ENCODE results near the gene TICRR.
"Not testable (repeated sequence)": the region's sequence is repeated elsewhere in the genome, so short reads cannot be mapped to it uniquely, and the experiment has no call there.

TICRR gene, protein sequence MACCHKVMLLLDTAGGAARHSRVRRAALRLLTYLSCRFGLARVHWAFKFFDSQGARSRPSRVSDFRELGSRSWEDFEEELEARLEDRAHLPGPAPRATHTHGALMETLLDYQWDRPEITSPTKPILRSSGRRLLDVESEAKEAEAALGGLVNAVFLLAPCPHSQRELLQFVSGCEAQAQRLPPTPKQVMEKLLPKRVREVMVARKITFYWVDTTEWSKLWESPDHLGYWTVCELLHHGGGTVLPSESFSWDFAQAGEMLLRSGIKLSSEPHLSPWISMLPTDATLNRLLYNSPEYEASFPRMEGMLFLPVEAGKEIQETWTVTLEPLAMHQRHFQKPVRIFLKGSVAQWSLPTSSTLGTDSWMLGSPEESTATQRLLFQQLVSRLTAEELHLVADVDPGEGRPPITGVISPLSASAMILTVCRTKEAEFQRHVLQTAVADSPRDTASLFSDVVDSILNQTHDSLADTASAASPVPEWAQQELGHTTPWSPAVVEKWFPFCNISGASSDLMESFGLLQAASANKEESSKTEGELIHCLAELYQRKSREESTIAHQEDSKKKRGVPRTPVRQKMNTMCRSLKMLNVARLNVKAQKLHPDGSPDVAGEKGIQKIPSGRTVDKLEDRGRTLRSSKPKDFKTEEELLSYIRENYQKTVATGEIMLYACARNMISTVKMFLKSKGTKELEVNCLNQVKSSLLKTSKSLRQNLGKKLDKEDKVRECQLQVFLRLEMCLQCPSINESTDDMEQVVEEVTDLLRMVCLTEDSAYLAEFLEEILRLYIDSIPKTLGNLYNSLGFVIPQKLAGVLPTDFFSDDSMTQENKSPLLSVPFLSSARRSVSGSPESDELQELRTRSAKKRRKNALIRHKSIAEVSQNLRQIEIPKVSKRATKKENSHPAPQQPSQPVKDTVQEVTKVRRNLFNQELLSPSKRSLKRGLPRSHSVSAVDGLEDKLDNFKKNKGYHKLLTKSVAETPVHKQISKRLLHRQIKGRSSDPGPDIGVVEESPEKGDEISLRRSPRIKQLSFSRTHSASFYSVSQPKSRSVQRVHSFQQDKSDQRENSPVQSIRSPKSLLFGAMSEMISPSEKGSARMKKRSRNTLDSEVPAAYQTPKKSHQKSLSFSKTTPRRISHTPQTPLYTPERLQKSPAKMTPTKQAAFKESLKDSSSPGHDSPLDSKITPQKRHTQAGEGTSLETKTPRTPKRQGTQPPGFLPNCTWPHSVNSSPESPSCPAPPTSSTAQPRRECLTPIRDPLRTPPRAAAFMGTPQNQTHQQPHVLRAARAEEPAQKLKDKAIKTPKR (N-terminal part only)

DNA sequence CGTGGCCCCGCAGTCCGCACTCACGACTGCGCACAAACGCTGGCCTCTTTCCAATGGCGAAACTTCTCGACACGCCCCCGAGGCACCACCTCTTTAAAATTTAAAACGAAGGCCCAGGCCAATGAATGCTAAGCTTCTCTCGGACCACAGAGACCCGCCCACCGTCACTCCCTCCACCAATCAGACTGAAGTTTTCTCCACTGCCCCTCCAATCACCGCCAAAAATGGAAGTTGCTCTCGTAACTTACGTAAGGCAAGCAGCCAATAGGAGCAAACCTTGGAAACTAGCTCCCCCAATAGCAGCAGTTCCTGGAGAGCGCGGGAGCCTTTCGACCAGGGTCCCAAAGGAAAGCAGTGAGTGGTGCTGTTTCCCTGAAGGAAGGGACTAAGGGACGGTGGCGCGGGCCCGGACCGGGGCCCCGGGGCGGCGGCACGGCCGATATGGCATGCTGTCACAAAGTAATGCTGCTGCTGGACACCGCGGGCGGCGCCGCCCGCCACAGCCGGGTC, at the start of gene TICRR:
TICRR (plus strand) TSS at position 324 of the 510 bp plus-strand sequence; CDS start at position 442, 118 bp downstream.
- peak; percentile 97 to 98 for DNase-seq

DNA sequence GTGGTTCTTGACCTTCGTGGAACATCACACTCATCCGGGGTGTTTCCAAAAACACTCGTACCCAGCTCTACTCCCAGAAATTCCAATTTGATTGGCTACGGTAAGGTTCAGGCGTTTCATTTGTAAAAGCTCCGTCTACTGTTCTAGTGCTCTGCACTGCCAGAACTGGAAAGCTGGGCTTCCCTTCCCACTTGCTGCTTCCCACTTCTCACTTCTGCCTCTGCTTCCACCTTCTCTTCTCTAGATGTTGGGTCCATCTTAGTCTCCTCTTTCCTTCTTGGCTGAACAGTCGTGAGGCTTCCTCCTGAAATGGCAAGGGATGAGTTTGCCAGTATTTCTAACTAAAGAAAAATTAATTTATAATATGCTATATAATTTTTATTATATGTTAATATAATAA, 49.1 kb upstream of the TICRR start:
- no peak for DNase-seq

DNA sequence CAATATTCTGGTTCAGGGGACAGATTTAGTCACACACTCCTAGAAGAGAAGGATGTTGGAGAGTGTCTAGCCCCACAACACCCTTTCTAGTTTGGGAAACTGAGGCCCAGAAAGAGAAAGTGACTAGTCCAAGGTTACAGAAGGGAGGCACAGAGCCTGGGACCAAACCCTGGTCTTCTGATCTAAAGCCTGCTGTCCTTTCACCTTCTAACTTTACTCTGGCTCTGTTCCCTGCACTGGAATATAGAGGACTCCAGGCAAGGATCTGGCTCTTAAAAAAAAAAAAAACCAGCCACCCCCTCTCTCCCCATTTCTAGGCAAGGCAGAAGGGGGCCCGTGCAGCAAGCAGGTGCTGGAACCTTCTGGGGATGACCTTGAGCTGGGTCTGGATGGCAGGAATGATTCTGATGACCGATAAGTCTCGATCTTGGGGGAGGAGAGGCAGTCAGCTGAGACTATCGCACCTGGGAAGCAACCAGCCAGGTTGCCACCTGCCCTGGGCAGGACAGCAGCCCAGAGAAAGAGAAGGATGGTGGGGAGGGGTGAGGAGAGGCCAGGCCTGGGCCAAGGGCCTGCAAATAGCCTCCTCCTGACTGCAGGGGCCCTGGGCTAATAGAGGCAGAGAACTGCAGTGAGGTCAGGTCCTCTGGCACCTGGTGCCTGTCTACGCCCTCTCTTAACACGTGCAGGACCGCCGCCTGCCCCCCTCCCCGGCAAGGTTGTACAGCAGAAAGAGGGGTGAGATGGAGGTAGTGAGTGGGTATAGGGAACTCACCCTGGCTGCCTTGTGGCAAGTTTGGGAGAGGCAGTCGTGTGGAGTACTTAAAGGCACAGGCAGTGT, 48.4 kb upstream of the TICRR start:
- no peak for DNase-seq

DNA sequence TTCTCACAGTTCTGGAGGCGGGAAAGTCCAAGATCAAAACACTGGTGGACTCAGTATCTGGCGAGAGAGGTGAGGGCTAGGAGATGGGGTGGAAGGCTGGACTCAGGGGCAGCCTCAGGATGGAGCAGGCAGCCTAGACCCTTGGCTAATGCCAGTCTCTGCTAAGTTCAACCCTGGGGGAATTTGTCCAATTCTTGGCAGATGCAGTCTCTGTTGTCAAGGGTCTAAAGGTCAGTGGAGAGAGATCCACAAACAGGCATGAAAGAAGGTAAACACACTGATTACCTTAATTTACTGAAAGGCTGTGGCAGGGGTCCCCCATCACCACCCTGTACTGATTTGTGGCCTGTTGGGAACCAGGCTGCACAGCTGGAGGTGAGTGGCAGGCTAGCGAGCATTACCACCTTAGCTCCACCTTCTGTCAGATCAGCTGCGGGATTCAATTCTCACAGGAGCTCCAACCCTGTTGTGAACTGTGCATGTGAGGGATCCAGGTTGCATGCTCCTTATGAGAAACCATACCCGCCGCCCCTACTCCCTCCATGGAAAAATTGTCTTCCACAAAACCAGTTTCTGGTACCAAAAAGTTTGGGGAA, 46.4 kb upstream of the TICRR start:
- no peak for DNase-seq

DNA sequence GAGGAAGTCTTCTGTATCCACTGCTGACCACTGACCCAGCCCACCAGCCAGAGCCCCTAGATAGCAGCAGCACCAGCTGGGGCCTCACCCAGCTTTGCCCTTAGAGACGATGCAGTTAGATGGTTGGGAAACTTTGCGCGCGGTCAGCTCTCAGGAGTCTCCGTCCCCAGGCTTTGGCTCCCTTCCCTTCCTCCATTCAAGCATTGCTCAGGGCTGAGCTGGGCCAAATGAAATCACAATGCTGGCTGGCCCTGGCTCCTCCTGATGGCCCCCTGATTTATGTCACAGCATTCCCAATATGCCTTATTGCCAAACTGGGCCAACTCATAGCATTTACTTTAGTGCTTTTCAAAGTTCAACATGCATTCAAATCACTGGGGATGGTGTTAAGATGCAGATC, 44.3 kb upstream of the TICRR start:
- DNase-seq: no peak

DNA sequence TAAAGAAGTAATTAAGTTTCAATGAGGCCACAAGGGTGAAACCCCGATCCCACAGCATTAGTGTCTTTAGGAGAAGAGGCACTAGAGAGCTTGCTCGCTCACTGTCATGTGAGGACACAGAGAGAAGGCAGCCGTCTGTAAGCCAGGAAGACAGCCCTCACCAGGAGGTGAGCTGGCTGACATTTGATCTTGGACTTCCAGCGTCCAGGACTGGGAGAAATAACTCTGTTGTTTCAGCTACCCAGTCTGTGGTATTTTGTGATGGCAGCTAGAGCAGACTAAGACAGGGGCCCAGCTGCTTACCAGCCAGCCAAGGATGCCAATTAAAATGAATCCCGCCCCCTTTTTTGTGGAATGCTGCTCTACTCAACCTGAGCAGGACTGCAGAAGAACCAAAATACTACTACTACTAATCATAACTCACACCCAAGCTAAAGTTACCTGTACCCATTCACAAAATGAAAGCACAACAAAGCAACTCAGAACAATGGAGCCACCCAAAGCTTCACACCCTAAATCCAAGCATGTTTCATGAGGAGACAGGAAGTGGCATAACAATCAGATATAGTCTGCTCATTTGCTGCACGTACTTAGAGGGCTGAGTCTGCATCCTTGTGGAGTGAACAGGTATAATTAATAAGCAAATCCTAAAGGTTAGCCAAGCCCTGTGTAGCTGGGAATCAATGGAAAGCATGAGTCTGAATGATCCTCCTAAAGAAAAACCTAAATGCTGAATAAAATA, 43.3 kb upstream of the TICRR start:
- DNase-seq: no peak

DNA sequence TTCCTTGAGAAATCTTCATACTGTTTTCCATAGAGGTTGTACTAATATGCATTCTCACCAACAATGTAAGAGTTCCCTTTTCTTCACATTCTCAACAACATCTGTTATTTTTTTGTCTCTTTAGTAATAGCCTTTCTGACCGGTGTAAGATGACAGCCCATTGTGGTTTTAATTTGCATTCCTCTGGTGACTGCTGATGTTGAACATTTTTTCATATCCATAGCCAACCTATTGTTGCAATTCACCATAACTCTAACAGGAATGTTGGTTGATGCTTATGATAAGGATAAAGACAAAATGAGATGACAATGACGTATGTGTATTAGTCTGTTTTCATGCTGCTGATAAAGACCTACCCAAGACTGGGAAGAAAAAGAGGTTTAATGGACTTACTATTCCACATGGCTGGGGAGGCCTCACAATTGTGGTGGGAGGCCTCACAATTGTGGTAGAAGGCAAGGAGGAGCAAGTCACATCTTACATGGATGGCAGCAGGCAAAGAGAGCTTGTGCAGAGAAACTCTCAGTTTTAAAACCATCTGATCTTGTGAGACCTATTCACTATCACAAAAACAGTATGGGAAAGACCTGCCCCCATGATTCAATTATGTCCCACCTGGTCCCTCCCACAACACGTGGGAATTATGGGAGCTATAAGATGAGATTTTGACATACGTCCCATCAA, 41.3 kb upstream of the TICRR start:
- no peak for DNase-seq

DNA sequence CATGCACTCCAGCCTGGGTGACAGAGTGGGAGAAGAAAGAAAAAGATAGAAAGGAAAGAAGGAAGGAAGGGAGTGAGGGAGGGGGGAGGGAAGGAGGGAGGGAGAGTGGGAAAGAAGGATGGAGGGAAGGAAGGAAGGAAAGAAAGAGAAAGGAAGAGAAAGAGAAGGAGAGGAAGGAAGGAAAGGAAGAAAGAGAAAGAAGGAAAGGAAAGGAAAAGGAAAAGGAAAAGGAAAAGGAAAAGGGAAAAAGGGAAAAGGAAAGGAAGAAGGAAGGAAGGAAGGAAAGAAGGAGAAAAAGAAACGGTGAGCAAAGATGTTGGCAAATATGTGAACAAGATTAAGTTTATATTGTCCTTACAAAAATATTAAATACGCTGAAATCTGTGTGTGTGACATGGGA, 36.2 kb upstream of the TICRR start:
- no peak for DNase-seq

DNA sequence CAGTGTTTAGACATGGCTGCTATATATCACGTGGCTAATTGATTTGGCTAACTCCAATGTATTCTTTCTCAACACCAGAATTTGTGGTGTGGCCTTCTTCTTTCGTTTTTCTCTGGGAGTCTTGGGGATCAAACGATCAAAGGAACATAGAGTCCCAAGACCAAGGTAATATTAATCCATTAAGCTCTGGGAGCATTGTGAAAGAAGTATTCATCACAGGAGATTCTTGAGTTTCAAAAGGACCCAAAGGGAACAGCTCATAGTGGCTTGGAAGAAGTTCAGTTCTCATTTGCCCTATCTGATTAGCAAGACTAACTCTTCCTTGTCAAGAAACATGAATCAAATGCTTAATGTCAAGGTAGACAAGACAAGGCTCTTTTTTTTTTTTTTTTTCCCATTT, 32.9 kb upstream of the TICRR start:
- no peak for DNase-seq

DNA sequence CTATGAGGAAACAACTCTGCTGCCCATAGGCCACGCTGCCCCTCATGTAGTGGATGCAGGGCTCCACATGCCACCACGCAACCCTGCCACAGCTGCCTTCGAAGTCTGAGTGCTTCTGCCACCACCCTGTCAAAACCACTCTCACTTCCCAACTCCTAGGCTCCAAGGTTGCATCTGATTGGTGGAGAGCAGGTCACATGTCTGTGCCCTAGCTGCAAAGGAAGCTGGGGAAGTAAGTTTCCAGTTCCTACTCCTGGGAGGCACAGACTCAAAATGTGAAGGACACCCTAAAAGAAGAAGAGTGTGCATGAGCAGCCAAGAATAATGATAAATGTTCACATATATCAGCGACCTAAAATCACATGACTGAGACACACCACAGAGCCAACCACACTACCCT, 31.9 kb upstream of the TICRR start:
- DNase-seq: no peak

DNA sequence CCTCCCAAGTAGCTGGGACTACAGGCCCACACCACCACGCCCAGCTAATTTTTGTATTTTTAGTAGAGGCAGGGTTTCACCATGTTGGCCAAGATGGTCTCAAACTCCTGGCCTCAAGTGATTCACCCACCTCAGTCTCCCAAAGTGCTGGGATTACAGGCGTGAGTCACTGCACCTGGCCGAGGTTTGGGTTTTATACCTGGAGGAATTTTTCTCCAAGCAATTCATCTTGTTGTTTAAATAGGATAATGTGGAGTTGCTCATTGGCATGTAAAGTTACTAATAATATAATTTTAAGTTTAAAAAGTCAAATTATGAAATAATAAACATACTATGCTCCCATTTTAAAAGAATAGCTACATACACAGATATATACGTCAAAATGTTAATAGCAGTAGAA, 26.1 kb upstream of the TICRR start:
- DNase-seq: not testable (repeated sequence)

DNA sequence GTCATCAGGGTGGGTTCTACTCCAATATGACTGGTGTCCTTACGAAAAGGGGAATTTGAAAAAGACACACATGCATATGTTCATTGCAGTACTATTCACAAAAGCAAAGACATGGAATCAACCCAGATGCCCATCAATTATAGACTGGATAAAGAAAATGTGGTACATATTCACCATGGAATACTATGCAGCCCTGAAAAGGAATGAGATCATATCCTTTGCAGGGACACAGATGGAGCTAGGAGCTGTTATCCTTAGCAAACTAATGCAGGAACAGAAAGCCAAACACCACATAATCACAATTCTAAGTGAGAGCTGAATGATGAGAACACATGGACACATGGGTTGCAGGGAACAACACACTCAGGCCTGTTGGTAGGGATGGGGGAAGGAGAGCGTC, 24.8 kb upstream of the TICRR start:
- no peak for DNase-seq

DNA sequence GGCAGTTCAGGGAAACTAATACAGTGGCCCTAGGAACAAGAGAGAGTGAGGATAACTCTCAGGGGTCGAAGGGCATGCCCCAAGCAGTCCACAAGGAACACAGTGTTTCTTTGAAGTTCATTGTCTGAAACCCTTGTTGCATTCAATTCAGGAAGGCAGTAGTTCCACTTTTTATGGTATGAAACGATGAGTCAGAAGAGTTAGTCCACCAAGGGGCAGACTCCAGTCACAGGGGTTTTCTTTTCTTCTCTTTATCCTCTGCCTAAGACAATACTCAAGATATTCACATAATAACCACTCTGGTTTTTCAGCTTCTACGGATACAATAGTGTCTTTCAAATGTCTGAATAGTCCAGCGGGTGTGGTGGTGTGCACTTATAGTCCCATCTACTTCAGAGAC, 23.7 kb upstream of the TICRR start:
- DNase-seq: no peak

DNA sequence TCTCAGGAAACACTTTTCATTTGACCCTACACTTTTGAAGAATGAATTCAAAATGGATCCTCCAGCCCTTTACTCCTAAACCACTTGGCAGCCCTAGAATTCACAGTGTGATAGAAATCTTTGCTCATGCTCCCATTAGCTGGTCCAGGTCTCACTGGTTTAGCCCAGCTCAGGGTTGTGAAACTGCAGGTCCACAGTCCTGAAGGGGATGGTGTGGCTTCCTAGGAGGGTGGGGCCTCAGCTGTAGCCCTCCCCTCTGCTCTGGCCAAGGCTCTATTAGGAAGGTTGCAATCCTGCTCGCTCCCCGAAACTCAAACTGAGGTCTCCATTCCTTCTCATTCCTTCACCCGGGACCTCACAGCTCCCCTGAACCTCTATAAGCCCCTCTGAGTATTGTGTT, 21.6 kb upstream of the TICRR start:
- no peak for DNase-seq

DNA sequence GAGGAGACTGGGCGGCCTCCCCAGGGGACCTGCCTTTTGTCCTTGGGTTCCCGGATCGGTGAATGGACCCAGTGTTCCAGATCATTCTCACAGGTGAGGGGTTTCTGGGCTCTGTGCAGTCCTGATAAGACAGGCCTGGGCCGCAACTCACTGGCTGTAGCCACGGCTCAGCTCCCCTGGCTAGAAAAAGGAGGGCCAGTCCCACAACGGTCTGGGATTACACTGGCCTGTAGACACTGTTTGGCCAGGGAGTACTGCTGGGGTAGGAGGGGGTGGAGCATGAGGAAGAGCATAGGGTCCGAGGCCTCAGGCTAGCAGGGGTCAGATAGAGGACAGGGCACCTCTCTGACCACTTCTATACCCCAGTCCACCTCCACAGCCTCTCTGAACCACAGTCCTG, 21.0 kb upstream of the TICRR start:
- DNase-seq: no peak

DNA sequence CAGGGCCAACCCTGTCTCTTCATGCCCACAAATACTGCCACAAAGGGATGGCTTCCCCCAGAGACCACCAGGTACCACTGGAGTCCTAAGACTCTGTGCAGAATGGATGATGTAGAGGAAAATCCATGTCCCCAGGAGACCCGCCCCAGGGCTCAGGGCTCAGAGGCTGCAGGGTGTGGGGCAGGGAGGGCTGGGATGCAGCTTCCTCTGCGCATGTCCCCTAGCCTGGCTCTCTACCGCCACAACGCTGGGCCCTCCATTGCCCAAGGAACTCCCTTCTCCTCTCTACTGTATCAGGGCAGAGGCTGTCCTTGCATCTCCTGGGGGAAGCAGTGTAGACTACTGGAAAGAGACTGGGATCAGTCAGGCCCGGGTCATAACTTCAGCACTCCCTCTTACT, 19.5 kb upstream of the TICRR start:
- DNase-seq: no peak

DNA sequence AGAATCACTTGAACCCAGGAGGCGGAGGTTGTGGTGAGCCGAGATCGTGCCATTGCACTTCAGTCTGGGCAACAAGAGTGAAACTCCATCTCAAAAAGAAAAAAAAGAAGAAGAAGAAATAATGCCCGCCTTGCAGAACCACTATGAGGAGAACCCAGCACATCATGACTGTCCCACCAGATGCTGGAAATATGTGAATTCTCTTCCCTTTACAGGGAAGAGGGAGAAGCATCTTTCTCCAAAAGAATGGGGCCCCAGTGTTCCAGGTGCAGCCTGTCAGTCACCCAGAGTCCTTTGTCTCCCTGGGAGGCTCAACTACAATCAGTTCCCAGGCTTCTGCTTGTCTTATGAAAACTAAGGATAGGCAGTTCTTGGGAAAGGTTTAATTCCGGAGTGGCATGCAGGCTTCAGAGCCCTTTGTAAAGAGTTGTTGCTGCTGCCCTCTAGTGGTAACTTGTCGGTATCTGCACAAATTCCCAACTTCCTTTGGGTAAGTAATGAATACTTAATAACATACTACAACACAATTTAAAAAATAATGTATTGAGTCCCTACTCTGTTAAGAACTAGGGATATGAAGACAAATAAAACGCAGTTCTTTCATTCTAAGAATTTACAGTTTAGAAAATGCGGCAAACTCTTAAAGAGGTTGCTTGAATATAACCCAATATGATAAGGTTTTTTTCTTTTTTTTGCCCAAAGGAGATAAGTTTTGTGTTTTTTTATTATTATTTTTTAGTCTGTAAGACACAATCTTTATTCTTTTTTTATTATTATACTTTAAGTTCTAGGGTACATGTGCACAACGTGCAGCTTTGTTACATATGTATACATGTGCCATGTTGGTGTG, 18.6 kb upstream of the TICRR start:
- peak in 1 of 2 donors; percentile 37 for DNase-seq

DNA sequence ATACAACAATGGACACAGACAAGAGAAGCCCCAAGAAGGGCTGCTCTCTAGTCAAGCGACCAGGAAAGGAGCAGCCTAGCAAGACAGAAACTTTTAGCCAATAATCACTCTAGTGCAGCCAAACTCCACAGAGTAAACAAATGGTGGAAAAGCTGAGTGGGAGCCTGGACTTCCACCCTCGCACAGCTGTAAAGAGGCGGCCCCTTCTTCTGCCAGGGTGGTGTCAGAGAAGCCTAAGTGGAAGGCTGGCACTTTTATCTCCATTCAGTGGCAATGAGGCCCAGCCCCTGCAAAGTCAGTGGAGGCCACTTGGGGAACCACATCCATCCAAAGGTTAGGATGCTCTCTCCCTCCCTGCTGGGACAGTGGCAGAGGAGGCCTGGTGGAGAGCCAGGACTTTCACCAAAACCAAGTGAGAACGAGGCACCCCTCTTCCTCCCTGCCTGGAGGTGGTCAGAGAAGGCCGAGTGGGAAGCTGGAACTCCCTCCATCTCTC, 15.5 kb upstream of the TICRR start:
- no peak for DNase-seq

DNA sequence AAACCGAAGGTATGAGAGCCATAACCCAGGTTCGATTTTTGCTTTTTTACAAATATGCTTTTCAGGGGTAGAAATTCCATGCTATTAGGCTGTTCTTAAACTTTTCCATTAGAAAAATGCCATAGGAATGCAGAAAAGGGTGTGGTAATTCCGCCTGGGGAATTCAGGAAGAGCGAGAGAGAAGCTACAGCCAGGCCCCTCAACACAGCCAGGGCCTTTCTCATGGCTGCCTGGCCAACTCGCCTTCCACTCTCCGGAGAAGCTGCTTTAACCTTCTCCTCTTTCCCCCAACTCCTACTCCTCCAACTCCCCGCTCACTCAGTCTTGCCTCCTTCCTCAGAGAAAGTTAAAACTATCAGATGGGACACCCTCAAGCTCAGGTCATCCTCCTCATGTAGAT, 9.1 kb upstream of the TICRR start:
- DNase-seq: no peak
